DND-41 (cell line): ENCODE results near the gene MS4A15.

ENCODE experiments used
- EZH2 ChIP-seq: IDR thresholded peaks from 3 replicates; pipeline ENCODE4 v1.6.1; 2012; ENCODE audit warnings: borderline replicate concordance, low read depth, mild to moderate bottlenecking, moderate library complexity, low read length, inconsistent platforms; ENCODE audit not compliant: severe bottlenecking
- TF ChIP-seq, protein P1 (sequence below): IDR thresholded peaks from 2 replicates; pipeline ENCODE4 v1.5.1; 2012; ENCODE audit warnings: borderline replicate concordance, low read length, moderate library complexity, mild to moderate bottlenecking; ENCODE audit not compliant: poor library complexity, severe bottlenecking; ENCODE audit errors: extremely low read depth

DNA sequence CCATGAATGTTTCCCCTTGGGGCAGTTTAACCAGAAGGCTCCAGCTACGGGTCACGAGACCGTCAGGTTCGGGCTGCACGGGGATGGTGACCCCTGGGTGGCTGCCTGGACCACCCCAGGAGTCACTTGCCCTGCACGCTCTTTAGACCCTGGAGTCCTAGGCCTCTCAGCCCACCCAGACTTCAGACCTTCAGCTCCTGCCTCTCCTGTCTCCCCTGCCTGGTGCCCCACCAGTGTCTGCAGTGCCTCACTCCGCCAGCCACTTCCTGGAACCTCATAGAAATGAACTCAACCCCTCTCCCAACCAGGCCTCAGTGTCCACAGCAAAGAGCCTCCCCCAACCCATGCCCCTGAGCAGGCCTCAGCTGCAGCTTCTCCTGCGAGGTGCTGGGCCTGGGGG lies 16.0 kb downstream of the MS4A15 start:
- TF ChIP-seq, protein P1, sequence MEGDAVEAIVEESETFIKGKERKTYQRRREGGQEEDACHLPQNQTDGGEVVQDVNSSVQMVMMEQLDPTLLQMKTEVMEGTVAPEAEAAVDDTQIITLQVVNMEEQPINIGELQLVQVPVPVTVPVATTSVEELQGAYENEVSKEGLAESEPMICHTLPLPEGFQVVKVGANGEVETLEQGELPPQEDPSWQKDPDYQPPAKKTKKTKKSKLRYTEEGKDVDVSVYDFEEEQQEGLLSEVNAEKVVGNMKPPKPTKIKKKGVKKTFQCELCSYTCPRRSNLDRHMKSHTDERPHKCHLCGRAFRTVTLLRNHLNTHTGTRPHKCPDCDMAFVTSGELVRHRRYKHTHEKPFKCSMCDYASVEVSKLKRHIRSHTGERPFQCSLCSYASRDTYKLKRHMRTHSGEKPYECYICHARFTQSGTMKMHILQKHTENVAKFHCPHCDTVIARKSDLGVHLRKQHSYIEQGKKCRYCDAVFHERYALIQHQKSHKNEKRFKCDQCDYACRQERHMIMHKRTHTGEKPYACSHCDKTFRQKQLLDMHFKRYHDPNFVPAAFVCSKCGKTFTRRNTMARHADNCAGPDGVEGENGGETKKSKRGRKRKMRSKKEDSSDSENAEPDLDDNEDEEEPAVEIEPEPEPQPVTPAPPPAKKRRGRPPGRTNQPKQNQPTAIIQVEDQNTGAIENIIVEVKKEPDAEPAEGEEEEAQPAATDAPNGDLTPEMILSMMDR = no peak
- no peak for TF ChIP-seq EZH2
